Central memory CD8-positive, alpha-beta T cell (primary cell): ENCODE data around the gene PCF11.

ENCODE experiments used
- ATAC-seq: fragments of 150-1000 bp; cut with Tn5 transposase; replicated peaks from 2 replicates; pipeline ENCODE4 v1.10.0; 2022; ENCODE audit warnings: mild to moderate bottlenecking, moderate FRiP score, moderate number of reproducible peaks; ENCODE audit not compliant: poor library complexity, severe bottlenecking; ENCODE audit errors: extremely low read depth
- DNase-seq, 2 donors: peaks; one replicate each; pipeline ENCODE4 v3.0.0; 2021; ENCODE audit warnings: low spot score in 2 of 2
- H3K27ac Mint-ChIP-seq: one replicate; pipeline ENCODE4 v1.8.0; 2022; ENCODE audit warnings: low read depth, mild to moderate bottlenecking, moderate library complexity, mixed read lengths
- H3K27me3 Mint-ChIP-seq: one replicate; pipeline ENCODE4 v1.8.0; 2022; ENCODE audit warnings: mixed read lengths
- H3K36me3 Mint-ChIP-seq: one replicate; pipeline ENCODE4 v1.8.0; 2022; ENCODE audit warnings: mild to moderate bottlenecking, moderate library complexity, mixed read lengths; ENCODE audit not compliant: insufficient read depth
- H3K4me1 Mint-ChIP-seq: one replicate; pipeline ENCODE4 v1.8.0; 2022; ENCODE audit warnings: mixed read lengths
- H3K4me3 Mint-ChIP-seq: one replicate; pipeline ENCODE4 v1.8.0; 2022; ENCODE audit warnings: mild to moderate bottlenecking, moderate library complexity, mixed read lengths
- H3K9me3 Mint-ChIP-seq: one replicate; pipeline ENCODE4 v1.8.0; 2022; ENCODE audit warnings: mixed read lengths

The PCF11 gene

GRCh38 chr11:83219095-83219494 is 62.2 kb downstream of the PCF11 start:
- H3K4me3 Mint-ChIP-seq, result no peak overlapping the region
- H3K36me3 Mint-ChIP-seq, result peaks cover 9% of the 10 kb centered on the region
- no peak overlapping the region for H3K27ac Mint-ChIP-seq
- ATAC-seq, result no peak
- H3K27me3 Mint-ChIP-seq, result no peaks in the 10 kb centered on the region
- H3K9me3 Mint-ChIP-seq, result no peaks in the 10 kb centered on the region
- DNase-seq, result no peak
- no peaks in the 10 kb centered on the region for H3K4me1 Mint-ChIP-seq

- Mint-ChIP-seq H3K4me1 (no peaks in the 10 kb centered on the region), H3K27me3 (no peaks in the 10 kb centered on the region), H3K4me3 (no peak overlapping the region), H3K9me3 (no peaks in the 10 kb centered on the region), H3K27ac (no peak overlapping the region), H3K36me3 (peaks cover 2% of the 10 kb centered on the region)
- no peak for ATAC-seq
- DNase-seq, result no peak
These were observed 63.3 kb downstream of the PCF11 start for GRCh38 chr11:83220260-83220659.

GRCh38 chr11:83221694-83222093 is 64.8 kb downstream of the PCF11 start:
- Mint-ChIP-seq H3K36me3 (no peaks in the 10 kb centered on the region), H3K27ac (no peak overlapping the region), H3K9me3 (no peaks in the 10 kb centered on the region), H3K4me3 (no peak overlapping the region), H3K27me3 (no peaks in the 10 kb centered on the region), H3K4me1 (no peaks in the 10 kb centered on the region)
- DNase-seq (no peak), ATAC-seq (no peak)

GRCh38 chr11:83222499-83222898 is 65.6 kb downstream of the PCF11 start:
- Mint-ChIP-seq H3K27me3 (no peaks in the 10 kb centered on the region), H3K27ac (no peak overlapping the region), H3K4me1 (no peaks in the 10 kb centered on the region), H3K36me3 (no peaks in the 10 kb centered on the region), H3K9me3 (no peaks in the 10 kb centered on the region), H3K4me3 (no peak overlapping the region)
- no peak for DNase-seq
- ATAC-seq, result no peak

GRCh38 chr11:83223457-83223856 is 66.5 kb downstream of the PCF11 start:
- DNase-seq (no peak), ATAC-seq (no peak)
- Mint-ChIP-seq H3K36me3 (no peaks in the 10 kb centered on the region), H3K4me3 (no peak overlapping the region), H3K4me1 (no peaks in the 10 kb centered on the region), H3K27ac (no peak overlapping the region), H3K9me3 (no peaks in the 10 kb centered on the region), H3K27me3 (no peaks in the 10 kb centered on the region)

- DNase-seq, result no peak
- Mint-ChIP-seq H3K36me3 (no peaks in the 10 kb centered on the region), H3K27ac (no peak overlapping the region), H3K9me3 (no peaks in the 10 kb centered on the region), H3K4me1 (no peaks in the 10 kb centered on the region), H3K27me3 (no peaks in the 10 kb centered on the region), H3K4me3 (no peak overlapping the region)
- no peak for ATAC-seq
These were observed 78.9 kb downstream of the PCF11 start for GRCh38 chr11:83235825-83236224.
